Lung (tissue), 12 donors: Measurements from ENCODE around the gene NLN. TPM values are rescaled to one million over a fixed set of nuclear protein-coding genes. Genes with fewer than 3 reads are reported as not detected.
"Not testable (repeated sequence)": the region's sequence is repeated elsewhere in the genome, so short reads cannot be mapped to it uniquely, and the experiment has no call there.

Experiments
- ATAC-seq: fragments of 200-7000 bp; cut with Tn5 transposase; one replicate; pipeline ENCODE4 v1.9.1; 2020; ENCODE audit warnings: moderate number of reproducible peaks; ENCODE audit not compliant: insufficient read depth, low FRiP score
- DNase-seq, 3 donors: peaks; one replicate each; pipeline ENCODE4 v3.0.0-alpha.2; 2013 to 2017
- H3K27ac ChIP-seq, 2 donors: one replicate each; pipeline ENCODE4 v1.5.1; 2013; ENCODE audit warnings: mild to moderate bottlenecking in 2 of 2, moderate library complexity in 2 of 2, control low read depth in 1 of 2, inconsistent platforms in 1 of 2, low read depth in 1 of 2, low read length in 1 of 2
- H3K27me3 ChIP-seq, 3 donors: one replicate each; pipeline ENCODE4 v1.5.1; 2013; ENCODE audit warnings: low read length in 2 of 3; ENCODE audit not compliant: control insufficient read depth in 3 of 3, insufficient read depth in 3 of 3
- H3K36me3 ChIP-seq, 4 donors: one replicate each; pipeline ENCODE4 v1.5.1; 2013; ENCODE audit warnings: low read length in 4 of 4, mild to moderate bottlenecking in 1 of 4, moderate library complexity in 1 of 4; ENCODE audit not compliant: control insufficient read depth in 4 of 4, insufficient read depth in 4 of 4
- H3K4me1 ChIP-seq, 5 donors: one replicate each; pipeline ENCODE4 v1.5.1; 2013; ENCODE audit warnings: low read length in 5 of 5, mild to moderate bottlenecking in 2 of 5, moderate library complexity in 1 of 5; ENCODE audit not compliant: control insufficient read depth in 5 of 5, insufficient read depth in 5 of 5
- H3K4me3 ChIP-seq: one replicate; pipeline ENCODE4 v1.5.1; 2013; ENCODE audit warnings: mild to moderate bottlenecking, control low read depth, moderate library complexity
- H3K9ac ChIP-seq, 2 donors: one replicate each; pipeline ENCODE4 v1.5.1; 2013; ENCODE audit warnings: low read length in 2 of 2, control low read depth in 1 of 2; ENCODE audit not compliant: insufficient read depth in 1 of 2
- H3K9me3 ChIP-seq, 4 donors: one replicate each; pipeline ENCODE4 v1.5.1; 2013; ENCODE audit warnings: low read length in 3 of 4, mild to moderate bottlenecking in 1 of 4, moderate library complexity in 1 of 4; ENCODE audit not compliant: control insufficient read depth in 4 of 4, insufficient read depth in 3 of 4
- WGBS, 2 donors: extraction: QIAGEN DNeasy Blood & Tissue Kit; methylation state at CpG; one replicate each; pipeline ENCODE4 v1.1.7; 2013; 5-methylcytosine and 5-hydroxymethylcytosine counted together
- polyA plus RNA-seq, 2 donors: library from polyadenylated mRNA; stranded (reverse); fragments of 200-250 nt; gene quantifications; one replicate each; pipeline ENCODE4 v1.2.1, GENCODE V29; 2013
- total RNA-seq, 2 donors: library from RNA; depleted of rRNA in 1 of 2; stranded (reverse); fragments of >200 nt in 1 of 2; gene quantifications; one replicate each; pipeline ENCODE4 v1.2.1, GENCODE V29; 2014 to 2021
- TF ChIP-seq, protein P1 (sequence below): IDR thresholded peaks from 2 replicates; pipeline ENCODE4 v1.5.1; 2012; ENCODE audit warnings: mild to moderate bottlenecking; ENCODE audit errors: control extremely low read depth, extremely low read depth
- donor health status: control.
- donor health status: control.
- donor health status: Bipolar disorder and iron deficiency.
- donor health status: healthy.
- donor health status: DM: yes; HTN: yes; CAD: no.

The NLN gene
- total and polyA plus RNA-seq, 4 donors = 2.9 to 21.3 (median 11.8) TPM

DNA sequence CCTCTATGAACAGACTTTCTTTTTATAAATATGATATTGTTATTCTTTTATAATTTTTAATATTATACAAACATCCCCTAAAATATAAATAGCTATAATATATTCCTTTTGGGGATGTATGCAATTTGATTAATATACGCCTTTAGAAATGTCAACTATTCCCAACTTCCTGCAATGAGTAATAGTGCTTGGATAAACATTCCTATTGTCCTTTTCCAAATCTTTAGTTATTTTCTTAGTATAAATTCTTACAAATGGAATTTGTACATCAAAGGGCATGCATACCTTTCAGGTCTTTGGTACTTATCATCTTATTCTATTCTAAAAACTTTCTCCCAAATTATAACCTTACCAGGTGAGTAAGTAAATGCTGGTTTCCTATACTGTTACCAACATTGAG is 6.2 kb downstream of the NLN start:
- Histone ChIP-seq H3K27me3 (no peaks in the 10 kb centered on the region), H3K9ac (no peak overlapping the region)
- ATAC-seq = no peak

DNA sequence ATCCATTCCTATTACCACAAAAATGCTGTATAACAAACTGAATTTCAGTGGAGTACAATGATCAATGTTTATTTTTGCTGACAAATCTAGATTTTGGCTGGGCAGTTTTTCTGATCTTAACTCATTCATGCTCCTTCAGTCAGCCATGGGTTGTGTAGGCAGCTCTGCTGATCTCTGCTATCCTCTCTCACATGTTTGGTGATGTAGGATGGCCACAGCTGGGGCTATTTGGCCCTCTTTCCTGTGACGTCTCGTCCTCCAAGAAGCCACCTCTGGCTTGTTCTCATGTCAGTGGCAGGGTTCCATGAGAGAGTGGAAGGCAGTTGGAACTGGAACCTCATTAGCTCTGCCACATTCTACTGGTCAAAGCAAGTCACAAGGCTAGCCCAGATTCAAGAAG is 8.9 kb downstream of the NLN start:
- no peaks in the 10 kb centered on the region for H3K27me3 ChIP-seq
- no peak overlapping the region for H3K27ac ChIP-seq
- no peak overlapping the region for H3K4me3 ChIP-seq
- H3K36me3 ChIP-seq = no peaks in the 10 kb centered on the region
- ATAC-seq (no peak), DNase-seq (peak in 1 of 3 donors; percentile 9)
- WGBS, 2 donors = 79 to 81% methylated on average over 2 of the region's 2 CpGs
- no peak overlapping the region for H3K9ac ChIP-seq
- no peaks in the 10 kb centered on the region for H3K9me3 ChIP-seq
- no peaks in the 10 kb centered on the region for H3K4me1 ChIP-seq
- TF ChIP-seq, protein P1, sequence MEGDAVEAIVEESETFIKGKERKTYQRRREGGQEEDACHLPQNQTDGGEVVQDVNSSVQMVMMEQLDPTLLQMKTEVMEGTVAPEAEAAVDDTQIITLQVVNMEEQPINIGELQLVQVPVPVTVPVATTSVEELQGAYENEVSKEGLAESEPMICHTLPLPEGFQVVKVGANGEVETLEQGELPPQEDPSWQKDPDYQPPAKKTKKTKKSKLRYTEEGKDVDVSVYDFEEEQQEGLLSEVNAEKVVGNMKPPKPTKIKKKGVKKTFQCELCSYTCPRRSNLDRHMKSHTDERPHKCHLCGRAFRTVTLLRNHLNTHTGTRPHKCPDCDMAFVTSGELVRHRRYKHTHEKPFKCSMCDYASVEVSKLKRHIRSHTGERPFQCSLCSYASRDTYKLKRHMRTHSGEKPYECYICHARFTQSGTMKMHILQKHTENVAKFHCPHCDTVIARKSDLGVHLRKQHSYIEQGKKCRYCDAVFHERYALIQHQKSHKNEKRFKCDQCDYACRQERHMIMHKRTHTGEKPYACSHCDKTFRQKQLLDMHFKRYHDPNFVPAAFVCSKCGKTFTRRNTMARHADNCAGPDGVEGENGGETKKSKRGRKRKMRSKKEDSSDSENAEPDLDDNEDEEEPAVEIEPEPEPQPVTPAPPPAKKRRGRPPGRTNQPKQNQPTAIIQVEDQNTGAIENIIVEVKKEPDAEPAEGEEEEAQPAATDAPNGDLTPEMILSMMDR = no peak

More for the DNA sequence above, 6.2 kb downstream of the NLN start:
- DNase-seq = no peak
- TF ChIP-seq, protein P1 = no peak
- Histone ChIP-seq H3K36me3 (no peaks in the 10 kb centered on the region), H3K4me1 (no peaks in the 10 kb centered on the region), H3K4me3 (no peak overlapping the region), H3K27ac (no peak overlapping the region), H3K9me3 (no peaks in the 10 kb centered on the region)
- 85 to 91% methylated on average over 1 of the region's 1 CpG for WGBS, 2 donors

DNA sequence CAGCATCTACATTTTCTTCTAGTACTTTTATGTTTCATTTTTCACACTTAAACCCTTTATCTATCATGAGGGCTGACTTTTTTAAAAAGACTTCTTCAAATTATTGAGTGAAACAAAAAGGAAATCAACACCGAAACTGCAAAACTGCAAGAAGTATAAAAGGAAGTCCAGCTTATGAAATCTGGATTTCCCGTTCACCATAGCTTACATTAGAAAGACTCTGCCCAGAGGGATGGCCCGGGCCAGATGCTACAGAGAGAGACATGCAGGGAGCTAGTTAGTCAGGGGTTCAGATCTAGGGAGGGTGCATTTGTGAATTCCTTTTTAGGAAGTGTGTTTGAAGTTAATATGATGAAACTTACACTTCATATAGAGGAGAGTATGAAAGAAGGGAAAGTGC is 10.0 kb downstream of the NLN start:
- WGBS, 2 donors = 42 to 70% methylated on average over 3 of the region's 3 CpGs
- not testable (repeated sequence) for H3K27ac ChIP-seq, H3K9ac ChIP-seq, DNase-seq, H3K4me3 ChIP-seq, H3K36me3 ChIP-seq, H3K9me3 ChIP-seq, H3K27me3 ChIP-seq, ATAC-seq, H3K4me1 ChIP-seq

DNA sequence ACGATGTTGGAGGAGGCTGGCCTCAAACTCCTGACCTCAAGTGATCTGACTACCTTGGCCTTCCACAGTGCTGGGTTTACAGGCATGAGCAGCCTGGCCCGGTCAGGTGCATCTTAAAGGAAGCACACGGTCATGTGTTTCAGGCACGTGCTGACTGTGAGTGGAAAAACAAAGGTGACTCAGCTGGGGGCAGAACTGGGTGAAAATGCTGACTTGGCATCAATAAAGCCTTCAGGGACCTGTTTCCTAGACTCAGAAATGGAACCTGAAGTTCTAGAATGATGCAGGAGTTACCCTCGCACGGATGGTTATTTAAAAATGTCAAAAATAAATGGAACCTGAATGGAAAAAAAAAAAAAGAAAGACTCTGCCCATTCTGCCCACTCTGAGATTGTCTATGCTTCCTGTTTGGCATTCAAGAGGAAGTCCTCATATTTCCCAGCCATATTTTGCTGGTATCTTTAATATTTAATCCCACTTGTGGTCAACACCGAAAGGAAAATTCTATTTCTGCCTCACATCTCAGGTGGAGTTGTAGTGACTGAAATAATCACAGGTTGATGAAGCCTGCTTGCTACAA is 12.3 kb downstream of the NLN start:
- not testable (repeated sequence) for H3K27ac ChIP-seq, H3K4me3 ChIP-seq, H3K9me3 ChIP-seq, H3K9ac ChIP-seq, H3K4me1 ChIP-seq, ATAC-seq, DNase-seq, H3K36me3 ChIP-seq, H3K27me3 ChIP-seq
- 40 to 55% methylated on average over 7 of the region's 7 CpGs for WGBS, 2 donors
